Panc1 (cell line): ENCODE results near the gene UBAP2. TPM values are rescaled to one million over a fixed set of nuclear protein-coding genes. Genes with fewer than 3 reads are reported as not detected.

ENCODE experiments used
- ATAC-seq: fragments of 200-7000 bp; cut with Tn5 transposase; 2 replicates; pipeline ENCODE4 v1.9.1; 2020; ENCODE audit warnings: mild to moderate bottlenecking, moderate library complexity
- BruUV-seq: library from RNA; stranded (reverse); fragments of 400-500 nt; replicated peaks from 2 replicates; lab custom pipeline; 2021; lab: Mats Ljungman, UMichigan
- CTCF ChIA-PET: fragments of 300-600 bp; sonication (Branson Sonifier 250); formaldehyde crosslinking; loops from one replicate; lab custom pipeline; 2022; ENCODE audit warnings: antibody characterized with exemption; lab: Charles Lee
- POLR2A ChIA-PET: fragments of 300-600 bp; sonication (Branson Sonifier 250); formaldehyde crosslinking; loops from one replicate; lab custom pipeline; 2022; ENCODE audit warnings: antibody characterized with exemption; lab: Charles Lee
- DNase-seq: peaks from one replicate; pipeline ENCODE4 v3.0.0-alpha.2; 2010; ENCODE audit warnings: low read depth, low spot score
- H3K27ac ChIP-seq: 2 replicates; pipeline ENCODE4 v1.5.1; 2011; ENCODE audit warnings: mild to moderate bottlenecking, low read length, inconsistent platforms
- H3K27me3 ChIP-seq: fragments of 200-500 bp; sonication (Bioruptor generic); 2 replicates; pipeline ENCODE4 v1.6.0; 2014; ENCODE audit warnings: low read length, inconsistent platforms; ENCODE audit not compliant: control insufficient read depth, insufficient read depth
- H3K36me3 ChIP-seq: fragments of 200-500 bp; sonication (Bioruptor generic); 2 replicates; pipeline ENCODE4 v1.5.1; 2014; ENCODE audit warnings: inconsistent platforms, mild to moderate bottlenecking, low read length, moderate library complexity; ENCODE audit not compliant: control insufficient read depth, insufficient read depth
- H3K4me1 ChIP-seq: 2 replicates; pipeline ENCODE4 v1.5.1; 2011; ENCODE audit warnings: inconsistent platforms, mild to moderate bottlenecking, low read length, moderate library complexity; ENCODE audit not compliant: control insufficient read depth, insufficient read depth
- H3K4me3 ChIP-seq, 2 experiments: 2 replicates each; pipeline ENCODE4 v1.5.1; 2011 to 2012; ENCODE audit warnings: low read depth in 2 of 2, low read length in 2 of 2, mild to moderate bottlenecking in 2 of 2, inconsistent platforms in 1 of 2, moderate library complexity in 1 of 2
- H3K9me3 ChIP-seq: fragments of 200-500 bp; sonication (Bioruptor generic); 2 replicates; pipeline ENCODE4 v1.5.1; 2014; ENCODE audit warnings: low read depth, mild to moderate bottlenecking, inconsistent platforms, low read length, moderate library complexity; ENCODE audit not compliant: control insufficient read depth, insufficient read depth
- POLR2AphosphoS5 ChIP-seq: IDR thresholded peaks from 2 replicates; pipeline ENCODE4 v1.6.1; 2012; ENCODE audit warnings: mild to moderate bottlenecking, low read depth, low read length, moderate library complexity
- SIN3A ChIP-seq: IDR thresholded peaks from 2 replicates; pipeline ENCODE4 v1.6.1; 2012; ENCODE audit warnings: low read depth, mild to moderate bottlenecking, low read length, moderate library complexity, borderline replicate concordance; ENCODE audit not compliant: insufficient read depth
- TCF7L2 ChIP-seq: IDR thresholded peaks from 2 replicates; pipeline ENCODE4 v1.6.1; 2011; ENCODE audit warnings: mild to moderate bottlenecking, low read depth, low read length, inconsistent platforms
- in situ Hi-C: cut with HindIII; loops from 2 replicates; pipeline ENCODE4 v1.10.0; 2016; ENCODE audit warnings: low sequenced_read_pairs, low pct_unique_long_range_greater_than_20kb
- intact Hi-C: fragments of 100-400 bp; cut with micrococcal nuclease; formaldehyde crosslinking; loops from one replicate; pipeline ENCODE4 v1.10.0; 2022; ENCODE audit not compliant: unreplicated experiment
- total RNA-seq: library from RNA; stranded (reverse); gene quantifications from one replicate; pipeline ENCODE4 v1.2.1, GENCODE V29; 2021; ENCODE audit not compliant: unreplicated experiment
- TF ChIP-seq, protein P1 (sequence below): fragments of 450-650 bp; IDR thresholded peaks from 2 replicates; pipeline ENCODE4 v1.5.1; 2017; ENCODE audit warnings: mild to moderate bottlenecking
- TF ChIP-seq, protein P2 (sequence below), 2 experiments: IDR thresholded peaks; 2 replicates each; pipeline ENCODE4 v1.6.1; 2011 to 2012; ENCODE audit warnings: low read depth in 2 of 2, control low read depth in 1 of 2, low read length in 1 of 2, mild to moderate bottlenecking in 1 of 2, moderate library complexity in 1 of 2; ENCODE audit not compliant: insufficient read depth in 1 of 2

Gene UBAP2
- total RNA-seq, 1 experiment from 2014 or later = 94.6 TPM

DNA sequence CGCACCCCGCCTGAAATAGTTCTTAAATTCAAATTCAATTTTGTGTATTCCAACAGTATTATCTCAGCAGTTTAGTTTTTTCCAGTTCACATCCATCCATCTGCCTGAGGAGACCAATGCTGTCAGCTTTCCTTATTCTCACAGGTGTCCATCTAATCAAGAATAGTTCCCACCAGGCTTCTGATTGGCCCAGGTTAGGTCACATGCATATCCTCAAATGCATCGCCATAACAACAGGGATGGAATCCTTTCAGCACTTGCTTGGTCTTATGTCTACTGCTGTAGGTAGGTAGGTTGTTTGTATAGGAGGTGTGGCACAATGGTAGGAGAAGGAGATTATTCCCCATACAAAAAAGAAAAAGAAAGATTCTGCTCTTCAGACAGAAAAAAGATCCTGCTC lies 140.6 kb downstream of the UBAP2 start:
- ATAC-seq (no peak), DNase-seq (no peak)
- in situ Hi-C loops = no loop called here
- BruUV-seq = no TSS peak
- H3K27me3 ChIP-seq = no peaks in the 10 kb centered on the region
- H3K9me3 ChIP-seq = no peaks in the 10 kb centered on the region
- ChIA-PET CTCF (no interaction called here), POLR2A (no interaction called here)
- H3K27ac ChIP-seq = no peak overlapping the region
- H3K36me3 ChIP-seq = peaks cover 3% of the 10 kb centered on the region; the same call in 1 of the 2 replicates
- intact Hi-C loops = no loop called here
- TF ChIP-seq, protein P1, sequence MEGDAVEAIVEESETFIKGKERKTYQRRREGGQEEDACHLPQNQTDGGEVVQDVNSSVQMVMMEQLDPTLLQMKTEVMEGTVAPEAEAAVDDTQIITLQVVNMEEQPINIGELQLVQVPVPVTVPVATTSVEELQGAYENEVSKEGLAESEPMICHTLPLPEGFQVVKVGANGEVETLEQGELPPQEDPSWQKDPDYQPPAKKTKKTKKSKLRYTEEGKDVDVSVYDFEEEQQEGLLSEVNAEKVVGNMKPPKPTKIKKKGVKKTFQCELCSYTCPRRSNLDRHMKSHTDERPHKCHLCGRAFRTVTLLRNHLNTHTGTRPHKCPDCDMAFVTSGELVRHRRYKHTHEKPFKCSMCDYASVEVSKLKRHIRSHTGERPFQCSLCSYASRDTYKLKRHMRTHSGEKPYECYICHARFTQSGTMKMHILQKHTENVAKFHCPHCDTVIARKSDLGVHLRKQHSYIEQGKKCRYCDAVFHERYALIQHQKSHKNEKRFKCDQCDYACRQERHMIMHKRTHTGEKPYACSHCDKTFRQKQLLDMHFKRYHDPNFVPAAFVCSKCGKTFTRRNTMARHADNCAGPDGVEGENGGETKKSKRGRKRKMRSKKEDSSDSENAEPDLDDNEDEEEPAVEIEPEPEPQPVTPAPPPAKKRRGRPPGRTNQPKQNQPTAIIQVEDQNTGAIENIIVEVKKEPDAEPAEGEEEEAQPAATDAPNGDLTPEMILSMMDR = no peak
- no peak for TF ChIP-seq TCF7L2
- H3K4me3 ChIP-seq = no peak overlapping the region
- no peaks in the 10 kb centered on the region for H3K4me1 ChIP-seq

DNA sequence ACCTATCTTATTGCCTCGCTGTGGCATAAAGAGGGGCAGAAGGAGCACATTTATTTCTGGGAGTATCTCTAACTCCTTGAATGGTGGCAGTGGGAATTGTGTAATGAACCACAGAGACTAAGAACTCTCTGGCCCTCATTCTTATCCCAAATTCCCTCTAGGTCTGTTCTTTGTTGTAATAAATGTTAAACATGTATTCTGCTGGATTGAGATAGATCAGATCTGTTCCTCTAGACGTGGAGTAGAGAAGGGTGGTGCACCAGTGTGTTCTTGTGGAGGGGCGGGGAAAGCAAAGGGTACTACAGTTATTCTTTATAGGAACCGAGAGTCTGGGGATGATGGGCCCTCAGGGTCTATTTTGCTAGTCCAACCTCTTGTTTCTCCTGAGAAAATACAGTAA lies 141.3 kb downstream of the UBAP2 start:
- Histone ChIP-seq H3K36me3 (peaks cover 3% of the 10 kb centered on the region; the same call in 1 of the 2 replicates), H3K9me3 (no peaks in the 10 kb centered on the region), H3K4me3 (no peak overlapping the region), H3K27me3 (no peaks in the 10 kb centered on the region), H3K27ac (no peak overlapping the region), H3K4me1 (no peaks in the 10 kb centered on the region)
- ChIA-PET POLR2A (no interaction called here), CTCF (no interaction called here)
- no peak for TF ChIP-seq POLR2AphosphoS5
- ATAC-seq (no peak), DNase-seq (no peak)
- intact Hi-C loops (no loop called here), in situ Hi-C loops (no loop called here)
- no TSS peak for BruUV-seq

DNA sequence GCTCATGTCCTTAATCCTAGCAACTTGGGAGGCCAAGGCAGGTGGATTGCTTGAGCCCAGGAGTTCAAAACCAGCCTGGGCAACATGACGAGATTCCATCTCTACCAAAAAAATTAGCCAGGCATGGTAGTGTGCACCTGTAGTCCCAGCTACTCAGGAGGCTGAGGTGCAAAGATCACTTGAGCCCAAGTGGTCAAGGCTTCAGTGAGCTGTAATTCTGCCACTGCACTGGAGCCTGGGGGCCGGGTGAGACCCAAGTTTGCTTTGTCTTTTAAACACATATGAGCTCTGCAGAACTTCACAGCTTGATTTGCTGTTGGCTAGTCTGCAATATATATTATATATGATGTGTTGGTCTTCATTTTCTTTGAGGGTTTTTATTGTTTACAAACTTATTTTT lies 141.9 kb downstream of the UBAP2 start:
- no peak overlapping the region for H3K4me3 ChIP-seq
- H3K27me3 ChIP-seq = no peaks in the 10 kb centered on the region
- in situ Hi-C loops (no loop called here), intact Hi-C loops (no loop called here)
- H3K36me3 ChIP-seq = peaks cover under 1% of the 10 kb centered on the region; the same call in 1 of the 2 replicates
- no peak overlapping the region for H3K27ac ChIP-seq
- TF ChIP-seq, protein P2, sequence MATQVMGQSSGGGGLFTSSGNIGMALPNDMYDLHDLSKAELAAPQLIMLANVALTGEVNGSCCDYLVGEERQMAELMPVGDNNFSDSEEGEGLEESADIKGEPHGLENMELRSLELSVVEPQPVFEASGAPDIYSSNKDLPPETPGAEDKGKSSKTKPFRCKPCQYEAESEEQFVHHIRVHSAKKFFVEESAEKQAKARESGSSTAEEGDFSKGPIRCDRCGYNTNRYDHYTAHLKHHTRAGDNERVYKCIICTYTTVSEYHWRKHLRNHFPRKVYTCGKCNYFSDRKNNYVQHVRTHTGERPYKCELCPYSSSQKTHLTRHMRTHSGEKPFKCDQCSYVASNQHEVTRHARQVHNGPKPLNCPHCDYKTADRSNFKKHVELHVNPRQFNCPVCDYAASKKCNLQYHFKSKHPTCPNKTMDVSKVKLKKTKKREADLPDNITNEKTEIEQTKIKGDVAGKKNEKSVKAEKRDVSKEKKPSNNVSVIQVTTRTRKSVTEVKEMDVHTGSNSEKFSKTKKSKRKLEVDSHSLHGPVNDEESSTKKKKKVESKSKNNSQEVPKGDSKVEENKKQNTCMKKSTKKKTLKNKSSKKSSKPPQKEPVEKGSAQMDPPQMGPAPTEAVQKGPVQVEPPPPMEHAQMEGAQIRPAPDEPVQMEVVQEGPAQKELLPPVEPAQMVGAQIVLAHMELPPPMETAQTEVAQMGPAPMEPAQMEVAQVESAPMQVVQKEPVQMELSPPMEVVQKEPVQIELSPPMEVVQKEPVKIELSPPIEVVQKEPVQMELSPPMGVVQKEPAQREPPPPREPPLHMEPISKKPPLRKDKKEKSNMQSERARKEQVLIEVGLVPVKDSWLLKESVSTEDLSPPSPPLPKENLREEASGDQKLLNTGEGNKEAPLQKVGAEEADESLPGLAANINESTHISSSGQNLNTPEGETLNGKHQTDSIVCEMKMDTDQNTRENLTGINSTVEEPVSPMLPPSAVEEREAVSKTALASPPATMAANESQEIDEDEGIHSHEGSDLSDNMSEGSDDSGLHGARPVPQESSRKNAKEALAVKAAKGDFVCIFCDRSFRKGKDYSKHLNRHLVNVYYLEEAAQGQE (IDR thresholded peaks at IDR 0.05; ENCODE audit: insufficient read depth in 1 of 2, low read depth in 2 of 2, low read length in 1 of 2) = no peak
- no peak for TF ChIP-seq POLR2AphosphoS5
- TF ChIP-seq, protein P1 = no peak
- TF ChIP-seq SIN3A = no peak
- no peak for TF ChIP-seq TCF7L2
- H3K4me1 ChIP-seq = no peaks in the 10 kb centered on the region
- ChIA-PET CTCF (no interaction called here), POLR2A (interaction anchor here (0.6 kb wide), 1 partner anchor 32 kb away, joined by 3 read pairs; no protein-coding TSS in a partner anchor)
- ATAC-seq = no peak
- no peaks in the 10 kb centered on the region for H3K9me3 ChIP-seq
- no TSS peak for BruUV-seq
- no peak for DNase-seq
